GM12878 (cell line): ENCODE data around the gene ETV7. TPM values are rescaled to one million over a fixed set of nuclear protein-coding genes. Genes with fewer than 3 reads are reported as not detected.

ENCODE experiments used
- ATAC-seq: fragments of 200-7000 bp; cut with Tn5 transposase; 3 replicates; pipeline ENCODE4 v1.9.1; 2020; ENCODE audit warnings: mild to moderate bottlenecking, moderate library complexity
- BruUV-seq: library from RNA; stranded (reverse); fragments of 400-500 nt; replicated peaks from 2 replicates; lab custom pipeline; 2021; lab: Mats Ljungman, UMichigan
- CTCF ChIA-PET: fragments of 300-600 bp; sonication (Branson Sonifier 250); formaldehyde crosslinking; extraction: SDS; loops from one replicate; lab custom pipeline; 2021; ENCODE audit warnings: inconsistent platforms; lab: Yijun Ruan, JAX
- POLR2A ChIA-PET: fragments of 350-600 bp; formaldehyde crosslinking; extraction: SDS; loops from one replicate; lab custom pipeline; 2021; ENCODE audit warnings: inconsistent platforms; lab: Charles Lee
- RAD21 ChIA-PET: fragments of 300-600 bp; sonication (Branson Sonifier 250); formaldehyde crosslinking; loops from one replicate; lab custom pipeline; 2023; ENCODE audit warnings: antibody characterized with exemption; ENCODE audit not compliant: unreplicated experiment; lab: Charles Lee
- SMC1A ChIA-PET: fragments of 300-600 bp; sonication (Branson Sonifier 250); formaldehyde crosslinking; loops from one replicate; lab custom pipeline; 2023; ENCODE audit not compliant: unreplicated experiment, uncharacterized antibody; lab: Charles Lee
- DNase-seq: peaks from one replicate; pipeline ENCODE4 v3.0.0-alpha.2; 2011; ENCODE audit warnings: low read depth, low spot score
- FAIRE-seq: peaks from 3 replicates; lab custom pipeline; 2011; peaks lifted over from hg19 to GRCh38; lab: Jason Lieb, UNC
- H2AFZ ChIP-seq: 2 replicates; pipeline ENCODE4 v1.6.0; 2011; ENCODE audit warnings: low read depth, low read length, control low read depth; ENCODE audit not compliant: control insufficient read depth
- H3K27ac ChIP-seq: 2 replicates; pipeline ENCODE4 v1.5.1; 2011; ENCODE audit warnings: control low read depth; ENCODE audit not compliant: control insufficient read depth, insufficient read depth
- H3K27me3 ChIP-seq, 2 experiments: replicated peaks in 1 of 2; 2 replicates each; pipeline versions ENCODE4 v1.6.0 to v1.6.1; 2011; ENCODE audit warnings: low read length in 1 of 2; ENCODE audit not compliant: control insufficient read depth in 2 of 2, insufficient read depth in 2 of 2
- H3K36me3 ChIP-seq, 2 experiments: 2 replicates each; pipeline ENCODE4 v1.5.1; 2011; ENCODE audit warnings: low read length in 1 of 2; ENCODE audit not compliant: control insufficient read depth in 2 of 2, insufficient read depth in 2 of 2
- H3K4me1 ChIP-seq: 2 replicates; pipeline ENCODE4 v1.6.1; 2011; ENCODE audit warnings: mild to moderate bottlenecking, low read length, moderate library complexity, mixed read lengths; ENCODE audit not compliant: control insufficient read depth, insufficient read depth
- H3K4me2 ChIP-seq: 2 replicates; pipeline ENCODE4 v1.6.0; 2011; ENCODE audit warnings: control low read depth; ENCODE audit not compliant: control insufficient read depth, insufficient read depth
- H3K4me3 ChIP-seq: fragments of 200-600 bp; sonication (generic); 2 replicates; pipeline ENCODE4 v1.5.1; 2016
- H3K79me2 ChIP-seq: 2 replicates; pipeline ENCODE4 v1.6.0; 2011; ENCODE audit warnings: low read length; ENCODE audit not compliant: control insufficient read depth, insufficient read depth
- H3K9ac ChIP-seq: 2 replicates; pipeline ENCODE4 v1.8.0; 2011; ENCODE audit warnings: low read length, control low read depth, mixed read lengths; ENCODE audit not compliant: control insufficient read depth, insufficient read depth
- H3K9me3 ChIP-seq: replicated peaks from 3 replicates; pipeline ENCODE4 v1.5.1; 2011; ENCODE audit warnings: mild to moderate bottlenecking, low read length; ENCODE audit not compliant: control insufficient read depth, insufficient read depth
- H4K20me1 ChIP-seq: 2 replicates; pipeline ENCODE4 v1.6.0; 2011; ENCODE audit not compliant: control insufficient read depth, insufficient read depth
- ATF2 ChIP-seq: IDR thresholded peaks from 2 replicates; pipeline ENCODE4 v1.6.1; 2012; ENCODE audit warnings: low read length, inconsistent platforms
- EED ChIP-seq: sonication (generic); IDR thresholded peaks from 2 replicates; pipeline ENCODE4 v1.6.1; 2016; ENCODE audit warnings: antibody characterized with exemption, low read depth
- FOXM1 ChIP-seq: IDR thresholded peaks from 2 replicates; pipeline ENCODE4 v1.6.1; 2012; ENCODE audit warnings: low read depth, mild to moderate bottlenecking, inconsistent platforms, low read length, moderate library complexity
- HDAC6 ChIP-seq: fragments of 200-600 bp; sonication (generic); IDR thresholded peaks from one replicate; pipeline ENCODE4 v1.8.0; 2017; ENCODE audit warnings: antibody characterized with exemption; ENCODE audit not compliant: unreplicated experiment
- IRF4 ChIP-seq: IDR thresholded peaks from 2 replicates; pipeline ENCODE4 v1.6.1; 2011; ENCODE audit warnings: low read depth, low read length
- IRF5 ChIP-seq: fragments of 450-650 bp; IDR thresholded peaks from 2 replicates; pipeline ENCODE4 v1.6.1; 2017; ENCODE audit warnings: borderline replicate concordance
- JUNB ChIP-seq: IDR thresholded peaks from 2 replicates; pipeline ENCODE4 v1.6.1; 2016; ENCODE audit warnings: antibody characterized with exemption, mild to moderate bottlenecking
- NR2F1 ChIP-seq: fragments of 450-650 bp; conservative IDR thresholded peaks from 2 replicates; pipeline ENCODE4 v1.6.1; 2017; ENCODE audit warnings: mild to moderate bottlenecking
- PAX8 ChIP-seq: fragments of 450-650 bp; IDR thresholded peaks from 2 replicates; pipeline ENCODE4 v1.6.1; 2017; ENCODE audit warnings: mild to moderate bottlenecking, moderate library complexity
- POLR2AphosphoS2 ChIP-seq: IDR thresholded peaks from 2 replicates; pipeline ENCODE4 v1.6.1; 2011; ENCODE audit warnings: low read depth, mild to moderate bottlenecking, low read length, improper control_type of control experiment, moderate library complexity
- POU2F2 ChIP-seq: IDR thresholded peaks from 3 replicates; pipeline ENCODE4 v1.6.1; 2011; ENCODE audit warnings: low read depth, mild to moderate bottlenecking, low read length, borderline replicate concordance
- RCOR1 ChIP-seq: conservative IDR thresholded peaks from 2 replicates; pipeline ENCODE4 v1.6.1; 2012; ENCODE audit warnings: low read depth, low read length, improper control_type of control experiment
- REST ChIP-seq: IDR thresholded peaks from 2 replicates; pipeline ENCODE4 v1.6.1; 2012; ENCODE audit warnings: mild to moderate bottlenecking, low read depth, low read length
- STAT1 ChIP-seq: fragments of 450-650 bp; conservative IDR thresholded peaks from 2 replicates; pipeline ENCODE4 v1.6.1; 2014; ENCODE audit warnings: antibody characterized with exemption, mild to moderate bottlenecking
- USF2 ChIP-seq: IDR thresholded peaks from 2 replicates; pipeline ENCODE4 v1.6.1; 2011; ENCODE audit warnings: low read depth, low read length, improper control_type of control experiment, borderline replicate concordance
- WRNIP1 ChIP-seq: IDR thresholded peaks from 2 replicates; pipeline ENCODE4 v1.6.1; 2011; ENCODE audit warnings: low read depth, low read length, improper control_type of control experiment, borderline replicate concordance
- YY1 ChIP-seq: IDR thresholded peaks from 2 replicates; pipeline ENCODE4 v1.6.1; 2011; ENCODE audit warnings: low read depth, mild to moderate bottlenecking, low read length
- ZNF217 ChIP-seq: fragments of 450-650 bp; IDR thresholded peaks from 2 replicates; pipeline ENCODE4 v1.6.1; 2017; ENCODE audit warnings: antibody characterized with exemption, mild to moderate bottlenecking
- WGBS: methylation state at CpG from one replicate; pipeline ENCODE4 v1.1.6; 2016; ENCODE audit warnings: low lambda C conversion rate; ENCODE audit not compliant: insufficient replicate concordance, insufficient coverage; ENCODE audit errors: missing lambda C conversion rate; 5-methylcytosine and 5-hydroxymethylcytosine counted together
- in situ Hi-C: fragments of 300-500 bp; cut with MboI; formaldehyde crosslinking; loops from 9 replicates; pipeline ENCODE4 v1.14.3; 2018; ENCODE audit warnings: mixed read lengths
- intact Hi-C: fragments of 100-400 bp; cut with micrococcal nuclease; formaldehyde crosslinking; loops from one replicate; pipeline ENCODE4 v1.14.2; 2022; ENCODE audit not compliant: unreplicated experiment
- polyA plus RNA-seq, 11 experiments: library from polyadenylated mRNA; depleted of rRNA in 4 of 11; unstranded in 6 of 11; stranded (reverse) in 5 of 11; fragments of >200 nt; fragmentation: Nextera tagmentation in 4 of 11; fragmentation: Illumina TruSeq in 1 of 11; extraction: Ambion mirVana in 4 of 11; extraction: Trizol in 1 of 11; gene quantifications; 1 replicate in 1 of 11; 2 replicates in 10 of 11; pipeline versions ENCODE4 v1.2.1 to v1.2.3, GENCODE V29; 2011 to 2016; ENCODE audit warnings: inconsistent platforms in 2 of 11, missing spikeins in 2 of 11, low read depth in 1 of 11
- total RNA-seq, 4 experiments: library from RNA; depleted of rRNA in 3 of 4; stranded (reverse); fragments of >200 nt in 3 of 4; fragmentation: Illumina TruSeq in 1 of 4; extraction: Trizol in 1 of 4; gene quantifications; 2 replicates each; pipeline versions ENCODE4 v1.2.1 to v1.2.3, GENCODE V29; 2013 to 2021

Gene ETV7
- total and polyA plus RNA-seq, 10 of the 15 experiments (the other 5 are each of a cell fraction or from before 2014, with no cell fraction given), result 0.04 to 1.8 (median 1.3) TPM

- ChIA-PET SMC1A (no interaction called here), POLR2A (no interaction called here), CTCF (no interaction called here), RAD21 (no interaction called here)
- Histone ChIP-seq H3K4me1 (no peaks in the 10 kb centered on the region), H3K27ac (no peak overlapping the region), H3K36me3 (no peaks in the 10 kb centered on the region), H3K4me3 (no peak overlapping the region), H3K27me3 (no peaks in the 10 kb centered on the region), H3K9ac (no peak overlapping the region), H3K79me2 (no peaks in the 10 kb centered on the region), H3K9me3 (peaks cover 2% of the 10 kb centered on the region; the same call in 1 of the 3 replicates), H4K20me1 (no peaks in the 10 kb centered on the region), H2AFZ (no peak overlapping the region), H3K4me2 (no peak overlapping the region)
- in situ Hi-C loops, result no loop called here
- WGBS, result 0% methylated on average over 1 of the region's 1 CpG
- no peak for TF ChIP-seq FOXM1
- no peak for TF ChIP-seq POLR2AphosphoS2
- TF ChIP-seq IRF4, result no peak
- TF ChIP-seq REST, result no peak
- no peak for TF ChIP-seq JUNB
- TF ChIP-seq YY1, result no peak
- no peak for TF ChIP-seq ZNF217
- no peak for TF ChIP-seq ATF2
- no peak for TF ChIP-seq STAT1
- TF ChIP-seq WRNIP1, result no peak
- no peak for TF ChIP-seq RCOR1
- no peak for TF ChIP-seq USF2
- no peak for TF ChIP-seq IRF5
- no peak for TF ChIP-seq EED
- TF ChIP-seq HDAC6, result no peak
- no peak for TF ChIP-seq PAX8
- no peak for TF ChIP-seq NR2F1
- TF ChIP-seq POU2F2, result no peak
- FAIRE-seq (no peak), DNase-seq (no peak), ATAC-seq (no peak)
- BruUV-seq, result no TSS peak
- intact Hi-C loops, result no loop called here
Observed at GRCh38 chr6:36414481-36414880, 27.0 kb upstream of the ETV7 start.
